ENCODE data around the gene ZBP1. TPM values are rescaled to one million over a fixed set of nuclear protein-coding genes. Genes with fewer than 3 reads are reported as not detected.

ZBP1 gene
- total and polyA plus RNA-seq, 11 donors = 0.15 to 1.7 (median 0.31) TPM; not detected in 6

DNA sequence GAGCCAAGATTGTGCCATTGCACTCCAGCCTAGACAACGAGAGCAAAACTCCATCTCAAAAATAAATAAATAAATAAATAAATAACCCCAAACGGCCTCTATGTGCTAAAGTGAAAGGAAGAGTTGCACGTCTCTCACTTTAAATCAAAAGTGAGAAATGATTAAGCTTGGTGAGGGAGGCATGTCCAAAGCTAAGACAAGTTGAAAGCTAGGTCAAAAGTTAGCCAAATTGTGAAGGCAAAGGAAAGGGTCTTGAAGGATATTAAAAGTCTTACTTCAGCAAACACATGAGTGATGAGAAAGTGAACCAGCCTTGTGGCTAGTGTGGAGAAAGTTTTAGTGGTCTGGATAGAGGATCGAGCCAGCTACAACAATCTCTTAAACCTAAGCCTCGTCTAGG lies 14.3 kb downstream of the ZBP1 start:
- no peak for ATAC-seq
- no peak for TF ChIP-seq POLR2A (IDR thresholded peaks at IDR 0.05)
- intact Hi-C loops (cut with DNase I) = no loop called here
- no peak for DNase-seq
- 73 to 87% (median 81%) methylated on average over 5 of the region's 5 CpGs for WGBS, 4 donors
- H3K27me3 ChIP-seq = peaks cover 0 to 26% (median 5%) of the 10 kb centered on the region in 9 donors
- H3K9me3 ChIP-seq = no peaks in the 10 kb centered on the region
- H3K36me3 ChIP-seq = no peaks in the 10 kb centered on the region
- no peak overlapping the region for H3K4me3 ChIP-seq
- no peaks in the 10 kb centered on the region for H3K4me1 ChIP-seq
- H3K27ac ChIP-seq = no peak overlapping the region

- DNase-seq (no peak), ATAC-seq (no peak)
- Histone ChIP-seq H3K27me3 (peaks cover 0 to 22% (median 4%) of the 10 kb centered on the region in 9 donors), H3K4me3 (no peak overlapping the region), H3K9me3 (no peaks in the 10 kb centered on the region), H3K36me3 (no peaks in the 10 kb centered on the region), H3K27ac (no peak overlapping the region), H3K4me1 (no peaks in the 10 kb centered on the region)
- intact Hi-C loops (cut with DNase I) = no loop called here
- TF ChIP-seq POLR2A (IDR thresholded peaks at IDR 0.05) = no peak
- TF ChIP-seq, protein P1, sequence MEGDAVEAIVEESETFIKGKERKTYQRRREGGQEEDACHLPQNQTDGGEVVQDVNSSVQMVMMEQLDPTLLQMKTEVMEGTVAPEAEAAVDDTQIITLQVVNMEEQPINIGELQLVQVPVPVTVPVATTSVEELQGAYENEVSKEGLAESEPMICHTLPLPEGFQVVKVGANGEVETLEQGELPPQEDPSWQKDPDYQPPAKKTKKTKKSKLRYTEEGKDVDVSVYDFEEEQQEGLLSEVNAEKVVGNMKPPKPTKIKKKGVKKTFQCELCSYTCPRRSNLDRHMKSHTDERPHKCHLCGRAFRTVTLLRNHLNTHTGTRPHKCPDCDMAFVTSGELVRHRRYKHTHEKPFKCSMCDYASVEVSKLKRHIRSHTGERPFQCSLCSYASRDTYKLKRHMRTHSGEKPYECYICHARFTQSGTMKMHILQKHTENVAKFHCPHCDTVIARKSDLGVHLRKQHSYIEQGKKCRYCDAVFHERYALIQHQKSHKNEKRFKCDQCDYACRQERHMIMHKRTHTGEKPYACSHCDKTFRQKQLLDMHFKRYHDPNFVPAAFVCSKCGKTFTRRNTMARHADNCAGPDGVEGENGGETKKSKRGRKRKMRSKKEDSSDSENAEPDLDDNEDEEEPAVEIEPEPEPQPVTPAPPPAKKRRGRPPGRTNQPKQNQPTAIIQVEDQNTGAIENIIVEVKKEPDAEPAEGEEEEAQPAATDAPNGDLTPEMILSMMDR (IDR thresholded peaks at IDR 0.05) = no peak
- WGBS, 4 donors = 66 to 82% (median 75%) methylated on average over 5 of the region's 5 CpGs
Observed at GRCh38 chr20:57605045-57605444, 15.2 kb downstream of the ZBP1 start.

DNA sequence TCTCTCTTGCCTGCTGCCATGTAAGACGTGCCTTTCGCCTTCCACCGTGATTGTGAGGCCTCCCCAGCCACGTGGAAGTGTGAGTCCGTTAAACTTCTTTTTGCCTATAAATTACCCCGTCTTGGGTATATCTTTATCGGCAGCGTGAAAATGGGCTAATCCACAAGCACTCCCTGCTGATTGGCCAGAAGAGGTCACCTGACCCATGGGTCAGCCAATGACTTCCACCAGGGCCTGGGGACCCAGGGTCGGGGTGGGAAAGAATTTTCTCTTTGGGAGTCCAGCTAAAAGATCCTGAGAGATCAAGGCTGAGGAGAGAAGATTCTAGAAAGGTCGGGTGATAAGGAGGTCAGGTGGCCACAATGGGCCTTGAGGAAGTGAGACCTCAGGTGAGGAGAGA lies 17.1 kb downstream of the ZBP1 start:
- intact Hi-C loops (cut with DNase I) = no loop called here
- H3K4me1 ChIP-seq = no peaks in the 10 kb centered on the region
- no peaks in the 10 kb centered on the region for H3K9me3 ChIP-seq
- H3K36me3 ChIP-seq = no peaks in the 10 kb centered on the region
- WGBS, 4 donors = 93 to 96% (median 94%) methylated on average over 10 of the region's 10 CpGs
- ATAC-seq = no peak
- no peak for DNase-seq
- TF ChIP-seq, protein P1 (IDR thresholded peaks at IDR 0.05) = no peak
- no peak for TF ChIP-seq POLR2A (IDR thresholded peaks at IDR 0.05)
- H3K4me3 ChIP-seq = no peak overlapping the region
- H3K27ac ChIP-seq = no peak overlapping the region
- peaks cover 0 to 8% (median 0%) of the 10 kb centered on the region in 9 donors for H3K27me3 ChIP-seq

DNA sequence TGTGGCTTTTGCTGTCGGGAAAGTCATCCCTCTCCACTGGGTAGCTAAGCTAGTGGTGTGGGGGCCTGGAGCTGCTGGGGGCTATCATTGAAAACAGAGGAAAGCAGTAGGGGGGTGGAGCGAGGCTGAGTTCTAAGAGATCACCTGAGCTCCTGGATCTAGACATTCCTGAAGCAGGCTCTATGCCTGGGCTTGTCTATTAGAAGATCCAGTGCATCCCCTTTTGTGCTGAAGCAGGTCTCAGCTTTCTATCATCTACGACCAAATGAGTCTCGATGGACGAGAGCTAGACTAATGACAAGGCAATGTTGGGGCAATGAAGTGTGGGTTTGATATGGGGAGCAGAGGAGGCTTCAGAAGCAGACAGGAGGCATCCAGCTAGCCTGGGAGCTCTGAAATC lies 18.5 kb downstream of the ZBP1 start:
- ATAC-seq = no peak
- no peak for DNase-seq

GRCh38 chr20:57601211-57601570 lies 19.0 kb downstream of the ZBP1 start:
- 73 to 88% (median 80%) methylated on average over 2 of the region's 2 CpGs for WGBS, 4 donors
- Histone ChIP-seq H3K27me3 (peaks cover 0 to 5% (median 0%) of the 10 kb centered on the region in 9 donors), H3K36me3 (no peaks in the 10 kb centered on the region), H3K27ac (no peak overlapping the region), H3K4me3 (no peak overlapping the region), H3K9me3 (no peaks in the 10 kb centered on the region), H3K4me1 (peaks cover 0 to 8% (median 5%) of the 10 kb centered on the region in 12 donors)
- TF ChIP-seq, protein P1 (IDR thresholded peaks at IDR 0.05) = no peak
- TF ChIP-seq POLR2A (IDR thresholded peaks at IDR 0.05) = no peak
- intact Hi-C loops (cut with DNase I) = no loop called here
- no peak for DNase-seq
- ATAC-seq = no peak

More for the DNA sequence above, 18.5 kb downstream of the ZBP1 start:
- peaks cover 0 to 5% (median 0%) of the 10 kb centered on the region in 9 donors for H3K27me3 ChIP-seq
- intact Hi-C loops (cut with DNase I) = no loop called here
- H3K4me1 ChIP-seq = peaks cover 0 to 6% (median 5%) of the 10 kb centered on the region in 12 donors
- H3K9me3 ChIP-seq = no peaks in the 10 kb centered on the region
- no peak overlapping the region for H3K4me3 ChIP-seq
- 65 to 95% (median 83%) methylated on average over 5 of the region's 5 CpGs for WGBS, 4 donors
- H3K36me3 ChIP-seq = no peaks in the 10 kb centered on the region
- H3K27ac ChIP-seq = no peak overlapping the region
- TF ChIP-seq POLR2A (IDR thresholded peaks at IDR 0.05) = no peak
